Osteocyte (in vitro differentiated cells): ENCODE results near the gene SDK2. TPM values are rescaled to one million over a fixed set of nuclear protein-coding genes. Genes with fewer than 3 reads are reported as not detected.

ENCODE experiments used
- DNase-seq: peaks from one replicate; pipeline ENCODE4 v3.0.0; 2021; ENCODE audit warnings: mixed read lengths; ENCODE audit not compliant: unreplicated experiment; ENCODE audit errors: extremely low spot score
- H3K27ac Mint-ChIP-seq: one replicate; pipeline ENCODE4 v1.8.0; 2021; ENCODE audit warnings: mild to moderate bottlenecking, mixed read lengths; ENCODE audit not compliant: unreplicated experiment
- H3K27me3 Mint-ChIP-seq: one replicate; pipeline ENCODE4 v1.8.0; 2021; ENCODE audit warnings: mixed read lengths; ENCODE audit not compliant: unreplicated experiment
- H3K36me3 Mint-ChIP-seq: one replicate; pipeline ENCODE4 v1.8.0; 2021; ENCODE audit warnings: mixed read lengths; ENCODE audit not compliant: unreplicated experiment
- H3K4me1 Mint-ChIP-seq: one replicate; pipeline ENCODE4 v1.8.0; 2021; ENCODE audit warnings: mixed read lengths; ENCODE audit not compliant: unreplicated experiment
- H3K4me3 Mint-ChIP-seq: one replicate; pipeline ENCODE4 v1.8.0; 2021; ENCODE audit warnings: mild to moderate bottlenecking, moderate library complexity, mixed read lengths; ENCODE audit not compliant: unreplicated experiment
- H3K9me3 Mint-ChIP-seq: one replicate; pipeline ENCODE4 v1.8.0; 2021; ENCODE audit warnings: mixed read lengths; ENCODE audit not compliant: unreplicated experiment
- total RNA-seq: library from RNA; stranded (reverse); gene quantifications from 2 replicates; pipeline ENCODE4 v1.2.1, GENCODE V29; 2021
- TF ChIP-seq, protein P1 (sequence below): fragments of 200-600 bp; sonication (generic); IDR thresholded peaks from 2 replicates; pipeline ENCODE4 v1.5.0; 2021; ENCODE audit warnings: antibody characterized with exemption, mild to moderate bottlenecking, moderate library complexity

SDK2 gene
- total RNA-seq, 1 donor from 2014 or later, result 16.5 TPM

DNA sequence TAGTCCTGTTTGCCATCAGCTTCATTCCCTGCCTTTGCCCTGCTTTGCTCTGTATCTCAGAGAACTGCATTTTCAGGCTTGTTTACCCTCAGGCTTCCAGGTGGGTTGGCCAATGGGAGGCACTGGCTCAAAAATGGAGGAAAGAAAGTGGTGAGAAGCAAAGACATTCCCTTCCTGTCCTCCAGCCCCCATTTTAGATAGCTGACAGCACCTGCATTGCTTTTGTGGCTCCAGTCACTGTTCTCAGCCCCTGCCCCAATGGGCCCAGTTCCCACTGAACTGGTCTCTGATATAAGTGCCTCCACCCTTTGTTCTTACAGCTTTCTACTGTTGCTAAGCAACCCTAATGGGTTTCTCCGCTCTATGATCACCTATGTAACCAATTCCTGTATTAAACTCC, 19.4 kb upstream of the SDK2 start:
- Mint-ChIP-seq H3K9me3 (no peaks in the 10 kb centered on the region), H3K27ac (no peak overlapping the region), H3K4me3 (no peak overlapping the region), H3K36me3 (no peaks in the 10 kb centered on the region), H3K4me1 (no peaks in the 10 kb centered on the region), H3K27me3 (peaks cover 68% of the 10 kb centered on the region)
- TF ChIP-seq, protein P1, sequence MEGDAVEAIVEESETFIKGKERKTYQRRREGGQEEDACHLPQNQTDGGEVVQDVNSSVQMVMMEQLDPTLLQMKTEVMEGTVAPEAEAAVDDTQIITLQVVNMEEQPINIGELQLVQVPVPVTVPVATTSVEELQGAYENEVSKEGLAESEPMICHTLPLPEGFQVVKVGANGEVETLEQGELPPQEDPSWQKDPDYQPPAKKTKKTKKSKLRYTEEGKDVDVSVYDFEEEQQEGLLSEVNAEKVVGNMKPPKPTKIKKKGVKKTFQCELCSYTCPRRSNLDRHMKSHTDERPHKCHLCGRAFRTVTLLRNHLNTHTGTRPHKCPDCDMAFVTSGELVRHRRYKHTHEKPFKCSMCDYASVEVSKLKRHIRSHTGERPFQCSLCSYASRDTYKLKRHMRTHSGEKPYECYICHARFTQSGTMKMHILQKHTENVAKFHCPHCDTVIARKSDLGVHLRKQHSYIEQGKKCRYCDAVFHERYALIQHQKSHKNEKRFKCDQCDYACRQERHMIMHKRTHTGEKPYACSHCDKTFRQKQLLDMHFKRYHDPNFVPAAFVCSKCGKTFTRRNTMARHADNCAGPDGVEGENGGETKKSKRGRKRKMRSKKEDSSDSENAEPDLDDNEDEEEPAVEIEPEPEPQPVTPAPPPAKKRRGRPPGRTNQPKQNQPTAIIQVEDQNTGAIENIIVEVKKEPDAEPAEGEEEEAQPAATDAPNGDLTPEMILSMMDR, result no peak
- DNase-seq, result no peak

DNA sequence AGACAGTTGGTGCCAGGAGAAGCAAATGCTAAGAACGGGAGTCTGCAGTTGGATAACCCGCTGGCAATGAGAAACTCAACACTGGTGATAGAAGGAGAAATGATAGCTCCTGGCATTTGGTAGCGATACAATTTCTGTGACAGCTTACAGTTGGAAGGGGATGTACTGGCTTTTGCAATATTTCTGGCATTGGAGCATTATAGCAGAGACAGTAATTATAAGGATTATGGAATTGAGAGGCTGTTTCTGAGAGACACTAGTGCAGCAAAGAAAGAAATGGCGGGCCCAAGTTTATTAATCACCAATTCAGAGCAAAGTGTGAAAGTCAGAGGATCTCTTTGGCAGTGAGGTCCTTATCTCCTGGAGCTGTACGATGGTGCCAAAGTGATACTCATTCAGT, 16.1 kb upstream of the SDK2 start:
- DNase-seq, result no peak
- H3K27ac Mint-ChIP-seq, result no peak overlapping the region
- no peaks in the 10 kb centered on the region for H3K36me3 Mint-ChIP-seq
- peaks cover 4% of the 10 kb centered on the region for H3K4me1 Mint-ChIP-seq
- no peaks in the 10 kb centered on the region for H3K9me3 Mint-ChIP-seq
- H3K4me3 Mint-ChIP-seq, result no peak overlapping the region
- H3K27me3 Mint-ChIP-seq, result peaks cover 54% of the 10 kb centered on the region
- TF ChIP-seq, protein P1, result no peak

DNA sequence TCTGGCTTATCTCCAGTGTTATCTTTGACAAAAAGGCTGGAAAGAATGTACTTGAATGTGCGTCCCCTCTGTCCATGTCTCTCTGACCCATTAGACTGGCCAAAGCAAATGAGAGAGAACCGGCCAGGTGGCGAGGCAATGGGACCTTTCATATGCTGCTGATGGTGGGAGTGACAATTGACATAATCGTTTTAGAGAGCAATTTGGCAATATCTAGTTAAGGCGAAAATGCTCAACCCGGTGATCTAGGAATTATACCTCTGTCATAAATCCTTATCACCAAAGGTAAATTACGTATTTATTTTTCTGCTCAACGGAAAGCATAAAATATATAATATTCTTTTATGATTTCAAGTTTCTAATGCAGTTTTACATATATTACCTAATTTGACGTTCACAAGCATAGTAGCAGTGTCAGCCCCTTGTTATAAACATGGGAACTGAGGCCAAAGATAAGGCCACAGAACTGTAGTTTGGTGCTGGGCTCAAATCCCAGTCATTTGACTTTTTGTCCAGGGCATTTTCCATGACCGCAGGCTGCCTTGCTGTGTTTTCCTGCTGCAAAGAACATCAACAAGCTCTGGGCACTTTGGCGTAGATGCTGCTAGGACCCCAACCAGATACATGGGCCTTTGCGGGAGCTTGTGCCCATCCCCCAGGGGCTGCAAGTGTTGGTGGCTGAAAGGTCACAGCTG, 14.7 kb upstream of the SDK2 start:
- Mint-ChIP-seq H3K27me3 (peaks cover 52% of the 10 kb centered on the region), H3K4me3 (no peak overlapping the region), H3K9me3 (peaks cover 9% of the 10 kb centered on the region)

DNA sequence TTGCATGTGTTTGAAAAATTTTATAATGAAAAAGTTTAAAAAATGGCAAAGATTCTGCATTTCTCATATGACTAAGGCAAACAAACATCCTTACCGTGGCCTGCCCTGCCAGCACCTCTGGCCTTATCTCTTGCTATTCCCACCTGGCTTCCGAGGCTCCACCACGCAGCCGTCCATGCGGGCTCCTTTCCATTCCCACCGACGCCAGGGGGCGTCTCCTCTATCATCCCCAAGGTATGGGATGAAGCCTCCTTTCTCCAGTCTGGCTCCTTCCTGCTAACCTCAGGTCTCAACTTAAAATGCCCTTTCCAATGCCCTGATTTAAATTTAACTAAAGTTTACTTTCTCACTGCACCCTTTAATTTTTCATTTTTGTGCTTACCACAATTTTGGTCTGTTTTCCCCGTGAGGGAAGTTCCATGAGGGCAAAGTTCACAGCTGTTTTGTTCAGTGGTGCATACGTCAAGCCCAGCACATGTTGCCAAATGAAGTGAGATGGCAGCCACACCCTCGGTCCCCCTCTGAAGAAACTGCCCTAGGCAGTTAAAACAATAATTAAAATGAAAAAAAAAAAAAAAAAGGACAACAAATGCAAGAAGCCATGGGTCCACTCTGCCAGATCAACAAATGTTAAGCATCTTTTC, 13.3 kb upstream of the SDK2 start:
- Mint-ChIP-seq H3K36me3 (peaks cover 3% of the 10 kb centered on the region), H3K27ac (no peak overlapping the region), H3K4me1 (peaks cover 4% of the 10 kb centered on the region), H3K9me3 (peaks cover 17% of the 10 kb centered on the region), H3K4me3 (no peak overlapping the region), H3K27me3 (peaks cover 52% of the 10 kb centered on the region)
- TF ChIP-seq, protein P1, result peak; percentile 61
- DNase-seq, result no peak

More for the DNA sequence above, 14.7 kb upstream of the SDK2 start:
- TF ChIP-seq, protein P1, result no peak
- no peak for DNase-seq
- Mint-ChIP-seq H3K4me1 (peaks cover 4% of the 10 kb centered on the region), H3K36me3 (peaks cover 3% of the 10 kb centered on the region), H3K27ac (no peak overlapping the region)

DNA sequence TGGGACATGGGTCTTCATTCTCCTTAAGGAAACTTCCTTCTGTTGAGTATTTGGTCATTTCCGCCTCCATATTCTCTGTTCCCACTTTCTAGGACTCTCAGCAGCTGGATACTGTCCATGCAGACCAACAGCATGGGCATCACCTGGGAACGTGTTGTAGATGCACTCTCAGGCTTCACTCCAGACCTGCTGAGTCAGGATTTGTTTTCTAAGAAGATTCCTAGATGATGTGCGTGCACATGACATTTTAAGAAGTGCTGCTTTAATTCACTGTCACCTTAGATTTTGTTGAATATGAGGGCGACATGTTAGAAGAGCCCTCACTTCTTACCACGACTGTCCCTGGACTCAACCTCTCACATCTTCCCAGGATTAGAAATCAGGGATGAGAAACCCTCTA, 10.0 kb upstream of the SDK2 start:
- DNase-seq, result no peak
- H3K4me3 Mint-ChIP-seq, result no peak overlapping the region
- peaks cover 4% of the 10 kb centered on the region for H3K4me1 Mint-ChIP-seq
- TF ChIP-seq, protein P1, result no peak
- H3K36me3 Mint-ChIP-seq, result peaks cover 3% of the 10 kb centered on the region
- peaks cover 17% of the 10 kb centered on the region for H3K9me3 Mint-ChIP-seq
- H3K27ac Mint-ChIP-seq, result no peak overlapping the region
- peaks cover 45% of the 10 kb centered on the region for H3K27me3 Mint-ChIP-seq
